Measurements from ENCODE around the gene ANTXRL. TPM values are rescaled to one million over a fixed set of nuclear protein-coding genes. Genes with fewer than 3 reads are reported as not detected.
"Not testable (repeated sequence)": the region's sequence is repeated elsewhere in the genome, so short reads cannot be mapped to it uniquely, and the experiment has no call there.

The ANTXRL gene
- total RNA-seq, 2 experiments from 2014 or later, result not detected

- Mint-ChIP-seq H3K27ac (no peak overlapping the region), H3K27me3 (no peaks in the 10 kb centered on the region), H3K36me3 (ENCODE audit: low read depth) (no peaks in the 10 kb centered on the region), H3K4me3 (no peak overlapping the region), H3K4me1 (ENCODE audit: low read depth) (no peaks in the 10 kb centered on the region), H3K9me3 (no peaks in the 10 kb centered on the region)
- DNase-seq, result no peak
- intact Hi-C loops (cut with micrococcal nuclease), result no loop called here
- ChIA-PET POLR2A (no interaction called here), CTCF (no interaction called here)
- no peak for ATAC-seq
- no peak for TF ChIP-seq CTCF (IDR thresholded peaks at IDR 0.05)
These were observed 24.1 kb downstream of the ANTXRL start for GRCh38 chr10:46310851-46311250.

GRCh38 chr10:46311501-46311951 lies 24.7 kb downstream of the ANTXRL start:
- DNase-seq, result no peak
- TF ChIP-seq CTCF (IDR thresholded peaks at IDR 0.05), result no peak
- Mint-ChIP-seq H3K4me3 (no peak overlapping the region), H3K27ac (no peak overlapping the region), H3K9me3 (no peaks in the 10 kb centered on the region), H3K36me3 (ENCODE audit: low read depth) (no peaks in the 10 kb centered on the region), H3K4me1 (ENCODE audit: low read depth) (no peaks in the 10 kb centered on the region), H3K27me3 (no peaks in the 10 kb centered on the region)
- ChIA-PET POLR2A (no interaction called here), CTCF (no interaction called here)
- intact Hi-C loops (cut with micrococcal nuclease), result no loop called here
- ATAC-seq, result no peak

GRCh38 chr10:46311961-46312431 lies 25.2 kb downstream of the ANTXRL start:
- DNase-seq; H3K27ac Mint-ChIP-seq; H3K4me3 Mint-ChIP-seq; CTCF ChIA-PET; H3K36me3 Mint-ChIP-seq (ENCODE audit: low read depth); ATAC-seq; H3K4me1 Mint-ChIP-seq (ENCODE audit: low read depth); H3K9me3 Mint-ChIP-seq; POLR2A ChIA-PET; H3K27me3 Mint-ChIP-seq; intact Hi-C loops (cut with micrococcal nuclease): not testable (repeated sequence)

- ChIA-PET CTCF (no interaction called here), POLR2A (no interaction called here)
- TF ChIP-seq CTCF (IDR thresholded peaks at IDR 0.05), result no peak
- ATAC-seq, result no peak
- H3K4me3 Mint-ChIP-seq, result no peak overlapping the region
- DNase-seq, result no peak
- H3K27ac Mint-ChIP-seq, result no peak overlapping the region
- H3K9me3 Mint-ChIP-seq, result no peaks in the 10 kb centered on the region
- intact Hi-C loops (cut with micrococcal nuclease), result no loop called here
- H3K4me1 Mint-ChIP-seq (ENCODE audit: low read depth), result no peaks in the 10 kb centered on the region
- no peaks in the 10 kb centered on the region for H3K36me3 Mint-ChIP-seq (ENCODE audit: low read depth)
- H3K27me3 Mint-ChIP-seq, result no peaks in the 10 kb centered on the region
These were observed 26.2 kb downstream of the ANTXRL start for GRCh38 chr10:46312953-46313352.

- Mint-ChIP-seq H3K27me3 (no peaks in the 10 kb centered on the region), H3K4me3 (no peak overlapping the region), H3K9me3 (no peaks in the 10 kb centered on the region), H3K36me3 (ENCODE audit: low read depth) (no peaks in the 10 kb centered on the region), H3K27ac (no peak overlapping the region), H3K4me1 (ENCODE audit: low read depth) (no peaks in the 10 kb centered on the region)
- no peak for DNase-seq
- ATAC-seq, result no peak
- ChIA-PET CTCF (no interaction called here), POLR2A (no interaction called here)
- TF ChIP-seq CTCF (IDR thresholded peaks at IDR 0.05), result no peak
- intact Hi-C loops (cut with micrococcal nuclease), result no loop called here
These were observed 27.3 kb downstream of the ANTXRL start for GRCh38 chr10:46314071-46314470.

GRCh38 chr10:46315071-46315860 lies 28.5 kb downstream of the ANTXRL start:
- intact Hi-C loops (cut with micrococcal nuclease); H3K27me3 Mint-ChIP-seq; CTCF ChIA-PET; H3K4me1 Mint-ChIP-seq (ENCODE audit: low read depth); POLR2A ChIA-PET; H3K36me3 Mint-ChIP-seq (ENCODE audit: low read depth); ATAC-seq; H3K4me3 Mint-ChIP-seq; H3K27ac Mint-ChIP-seq; H3K9me3 Mint-ChIP-seq; DNase-seq: not testable (repeated sequence)

All from activated CD8-positive, alpha-beta T cell treated with anti-CD3 and anti-CD28 coated beads for 36 hours (primary cell).